OCI-LY7 (cell line): ENCODE data around the gene ZBED4. TPM values are rescaled to one million over a fixed set of nuclear protein-coding genes. Genes with fewer than 3 reads are reported as not detected.
"Not testable (repeated sequence)": the region's sequence is repeated elsewhere in the genome, so short reads cannot be mapped to it uniquely, and the experiment has no call there.

Experiments
- BruUV-seq: library from RNA; stranded (reverse); fragments of 400-500 nt; replicated peaks from 2 replicates; lab custom pipeline; 2021; lab: Mats Ljungman, UMichigan
- CTCF ChIA-PET: fragments of 300-600 bp; sonication (Branson Sonifier 250); formaldehyde crosslinking; loops from one replicate; lab custom pipeline; 2022; ENCODE audit warnings: antibody characterized with exemption; ENCODE audit not compliant: unreplicated experiment; lab: Charles Lee
- POLR2A ChIA-PET: fragments of 300-600 bp; sonication (Branson Sonifier 250); formaldehyde crosslinking; loops from one replicate; lab custom pipeline; 2022; ENCODE audit warnings: antibody characterized with exemption; lab: Charles Lee
- DNase-seq: peaks from one replicate; pipeline ENCODE4 v3.0.0-alpha.2; 2015; ENCODE audit warnings: low spot score
- H2AFZ ChIP-seq: fragments of 200-600 bp; sonication (generic), shearing (Covaris generic); 2 replicates; pipeline ENCODE4 v1.6.1; 2014; ENCODE audit warnings: mild to moderate bottlenecking, antibody characterized with exemption, low read length, moderate library complexity
- H3K27ac ChIP-seq: fragments of 200-600 bp; sonication (generic); 2 replicates; pipeline ENCODE4 v1.5.1; 2014; ENCODE audit warnings: mixed run types, low read depth, mild to moderate bottlenecking, moderate library complexity, low read length, inconsistent platforms; ENCODE audit not compliant: poor library complexity, severe bottlenecking
- H3K36me3 ChIP-seq: fragments of 200-600 bp; sonication (generic); 2 replicates; pipeline ENCODE4 v1.6.1; 2014; ENCODE audit warnings: mild to moderate bottlenecking, antibody characterized with exemption, low read length, moderate library complexity, mixed read lengths; ENCODE audit not compliant: insufficient read depth
- H3K4me1 ChIP-seq: fragments of 200-600 bp; sonication (generic); 2 replicates; pipeline ENCODE4 v1.5.1; 2014; ENCODE audit warnings: mild to moderate bottlenecking, low read length; ENCODE audit not compliant: insufficient read depth, poor library complexity, severe bottlenecking
- H3K4me2 ChIP-seq: fragments of 200-600 bp; sonication (generic); 2 replicates; pipeline ENCODE4 v1.6.1; 2014; ENCODE audit warnings: mild to moderate bottlenecking, low read length
- H3K4me3 ChIP-seq: fragments of 200-600 bp; sonication (generic); 2 replicates; pipeline ENCODE4 v1.5.1; 2014; ENCODE audit warnings: mild to moderate bottlenecking, low read depth, low read length; ENCODE audit not compliant: poor library complexity, severe bottlenecking
- H3K79me2 ChIP-seq: fragments of 200-600 bp; sonication (generic); 2 replicates; pipeline ENCODE4 v1.6.1; 2016; ENCODE audit warnings: low read depth, mild to moderate bottlenecking, low read length, moderate library complexity, mixed read lengths; ENCODE audit not compliant: insufficient read depth
- H3K9me2 ChIP-seq: fragments of 200-600 bp; sonication (generic); 2 replicates; pipeline ENCODE4 v1.6.1; 2016; ENCODE audit warnings: mild to moderate bottlenecking, low read length, mixed read lengths; ENCODE audit not compliant: insufficient read depth
- H3K9me3 ChIP-seq: fragments of 200-600 bp; sonication (generic); 2 replicates; pipeline ENCODE4 v1.6.1; 2014; ENCODE audit warnings: mild to moderate bottlenecking, mixed run types, low read length, mixed read lengths
- H4K20me1 ChIP-seq: fragments of 200-600 bp; sonication (generic); 2 replicates; pipeline ENCODE4 v1.6.1; 2014; ENCODE audit warnings: mild to moderate bottlenecking, antibody characterized with exemption, low read length, moderate library complexity, mixed read lengths; ENCODE audit not compliant: insufficient read depth
- EZH2phosphoT487 ChIP-seq: fragments of 200-600 bp; sonication (generic); IDR thresholded peaks from 2 replicates; pipeline ENCODE4 v1.6.1; 2018; ENCODE audit warnings: low read depth, borderline replicate concordance, mild to moderate bottlenecking, mixed run types, antibody characterized with exemption, low read length, moderate library complexity, mixed read lengths
- intact Hi-C: fragments of 100-400 bp; cut with micrococcal nuclease; formaldehyde crosslinking; loops from one replicate; pipeline ENCODE4 v1.10.0; 2022; ENCODE audit not compliant: unreplicated experiment
- total RNA-seq, 2 experiments: library from RNA; depleted of rRNA in 1 of 2; stranded (reverse); fragments of >200 nt in 1 of 2; shearing (Covaris generic) in 1 of 2; gene quantifications; 2 replicates each; pipeline ENCODE4 v1.2.3, GENCODE V29; 2014 to 2022
- TF ChIP-seq, protein P1 (sequence below): fragments of 200-600 bp; sonication (generic); conservative IDR thresholded peaks from 2 replicates; pipeline ENCODE4 v1.5.1; 2014; ENCODE audit warnings: mild to moderate bottlenecking, antibody characterized with exemption, low read length, moderate library complexity, mixed read lengths

Gene ZBED4
- total RNA-seq, 2 experiments from 2014 or later, result 30.4 to 31.6 TPM

DNA sequence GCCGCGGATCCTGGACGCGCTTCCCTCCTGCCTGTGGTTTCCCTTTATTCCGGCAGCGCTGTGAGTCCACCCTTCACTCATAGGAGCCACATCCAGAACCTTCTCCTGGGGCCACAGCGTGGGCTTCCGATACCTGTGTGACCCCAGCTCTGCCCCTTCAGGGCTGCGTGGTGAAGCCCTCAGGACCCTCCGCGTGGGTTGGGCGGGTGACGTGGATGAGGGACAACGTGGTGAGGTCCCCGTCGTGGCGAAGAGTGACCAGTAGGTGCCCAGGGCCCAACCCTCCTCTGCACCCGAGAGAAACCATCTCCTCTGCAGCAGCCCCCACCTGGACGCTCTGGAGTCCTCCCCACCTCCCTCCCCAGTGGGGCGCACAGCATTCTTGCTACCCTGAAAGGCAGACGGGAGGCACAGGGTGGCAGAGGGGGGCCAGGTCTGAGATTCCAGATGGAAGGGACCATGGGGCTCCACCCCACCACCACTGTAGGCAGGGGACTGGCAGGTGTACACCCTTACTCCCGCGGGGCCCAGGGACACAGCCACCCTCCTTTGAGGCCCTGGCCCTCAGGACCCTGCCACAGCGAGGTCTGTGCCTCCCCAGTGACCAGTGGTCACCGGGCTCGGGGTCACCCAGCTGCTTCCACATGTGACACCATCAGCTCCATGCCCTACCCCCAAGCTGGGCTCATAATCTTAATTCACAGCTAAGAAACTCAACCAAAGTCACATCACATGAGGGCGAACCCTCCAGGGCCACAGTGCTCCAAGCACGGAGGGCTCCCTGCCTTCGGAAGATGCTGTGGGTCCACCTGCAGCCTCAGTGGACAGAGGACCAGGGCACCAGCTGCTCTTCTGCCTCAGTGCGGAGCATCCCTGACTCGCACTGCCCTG, 3.4 kb upstream of the ZBED4 start:
- Histone ChIP-seq H3K27ac (no peak overlapping the region), H2AFZ (no peak overlapping the region), H3K9me3 (no peaks in the 10 kb centered on the region), H3K4me1 (peaks cover 16% of the 10 kb centered on the region), H3K9me2 (no peaks in the 10 kb centered on the region), H3K4me3 (no peak overlapping the region), H4K20me1 (peaks cover 8% of the 10 kb centered on the region; the same call in 1 of the 2 replicates), H3K36me3 (no peaks in the 10 kb centered on the region), H3K79me2 (peaks cover 11% of the 10 kb centered on the region), H3K4me2 (no peak overlapping the region)
- BruUV-seq, result no TSS peak
- TF ChIP-seq EZH2phosphoT487, result no peak
- TF ChIP-seq, protein P1, sequence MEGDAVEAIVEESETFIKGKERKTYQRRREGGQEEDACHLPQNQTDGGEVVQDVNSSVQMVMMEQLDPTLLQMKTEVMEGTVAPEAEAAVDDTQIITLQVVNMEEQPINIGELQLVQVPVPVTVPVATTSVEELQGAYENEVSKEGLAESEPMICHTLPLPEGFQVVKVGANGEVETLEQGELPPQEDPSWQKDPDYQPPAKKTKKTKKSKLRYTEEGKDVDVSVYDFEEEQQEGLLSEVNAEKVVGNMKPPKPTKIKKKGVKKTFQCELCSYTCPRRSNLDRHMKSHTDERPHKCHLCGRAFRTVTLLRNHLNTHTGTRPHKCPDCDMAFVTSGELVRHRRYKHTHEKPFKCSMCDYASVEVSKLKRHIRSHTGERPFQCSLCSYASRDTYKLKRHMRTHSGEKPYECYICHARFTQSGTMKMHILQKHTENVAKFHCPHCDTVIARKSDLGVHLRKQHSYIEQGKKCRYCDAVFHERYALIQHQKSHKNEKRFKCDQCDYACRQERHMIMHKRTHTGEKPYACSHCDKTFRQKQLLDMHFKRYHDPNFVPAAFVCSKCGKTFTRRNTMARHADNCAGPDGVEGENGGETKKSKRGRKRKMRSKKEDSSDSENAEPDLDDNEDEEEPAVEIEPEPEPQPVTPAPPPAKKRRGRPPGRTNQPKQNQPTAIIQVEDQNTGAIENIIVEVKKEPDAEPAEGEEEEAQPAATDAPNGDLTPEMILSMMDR, result no peak
- ChIA-PET CTCF (no interaction called here), POLR2A (no interaction called here)
- intact Hi-C loops, result no loop called here
- no peak for DNase-seq

DNA sequence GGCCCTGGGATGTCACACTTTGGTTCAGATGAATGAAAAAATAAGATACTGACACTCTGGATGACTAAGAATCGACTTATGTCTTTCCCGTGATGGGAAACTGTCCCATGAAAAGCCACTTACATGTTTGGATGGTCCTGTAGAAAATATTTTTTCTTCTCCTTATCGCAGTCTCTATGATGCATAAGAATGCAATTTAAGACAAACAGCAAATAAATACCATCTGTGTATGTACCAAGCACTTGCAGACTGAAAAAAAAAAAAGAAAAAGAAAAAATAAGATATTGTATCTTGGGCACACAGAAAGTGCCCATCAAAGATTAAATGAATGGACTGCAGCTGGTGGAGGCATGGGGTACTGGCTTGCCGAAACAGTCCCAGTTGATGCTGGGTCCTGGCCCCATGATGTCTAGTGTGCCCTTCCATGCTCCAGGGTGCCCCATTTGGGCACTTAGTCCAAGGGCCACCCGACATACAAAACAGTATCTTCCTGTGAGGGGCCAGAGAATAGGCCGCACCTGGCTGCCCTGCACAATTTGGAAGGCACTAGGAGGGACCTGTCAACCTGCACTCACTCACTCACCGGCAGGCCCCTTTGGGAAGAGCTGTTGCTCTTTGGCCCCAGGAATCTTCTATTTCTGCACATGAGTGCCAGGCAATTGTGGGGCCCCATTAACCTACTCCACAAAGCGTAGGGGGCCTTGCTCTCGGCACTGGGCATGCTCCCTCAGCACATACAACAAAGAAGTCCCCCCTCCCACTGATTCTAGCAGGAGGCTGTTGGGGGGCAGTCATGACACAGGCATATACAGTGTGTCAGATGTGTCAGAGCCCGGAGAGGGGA, 2.5 kb upstream of the ZBED4 start:
- no peak for TF ChIP-seq EZH2phosphoT487
- TF ChIP-seq, protein P1, result no peak
- Histone ChIP-seq H3K4me1 (peaks cover 25% of the 10 kb centered on the region), H3K9me3 (no peaks in the 10 kb centered on the region), H3K36me3 (peaks cover 4% of the 10 kb centered on the region; the same call in 1 of the 2 replicates), H3K9me2 (no peaks in the 10 kb centered on the region), H3K4me3 (no peak overlapping the region), H3K4me2 (no peak overlapping the region), H3K27ac (no peak overlapping the region), H4K20me1 (peaks cover 17% of the 10 kb centered on the region), H2AFZ (no peak overlapping the region), H3K79me2 (peaks cover 20% of the 10 kb centered on the region)
- DNase-seq, result no peak
- intact Hi-C loops, result no loop called here
- ChIA-PET POLR2A (no interaction called here), CTCF (no interaction called here)
- BruUV-seq, result no TSS peak

DNA sequence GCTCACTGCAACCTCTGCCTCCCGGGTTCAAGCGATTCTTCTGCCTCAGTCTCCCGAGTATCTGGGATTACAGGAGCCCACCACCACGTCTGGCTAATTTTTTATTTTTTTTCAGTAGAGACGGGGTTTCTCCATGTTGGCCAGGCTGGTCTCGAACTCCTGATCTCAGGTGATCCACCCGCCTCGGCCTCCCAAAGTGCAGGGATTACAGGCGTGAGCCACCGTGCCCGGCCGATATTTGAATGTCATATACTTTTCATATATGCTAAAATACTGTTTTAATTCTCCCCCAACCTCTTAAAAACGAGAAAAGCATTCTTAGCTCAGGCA, 1.1 kb upstream of the ZBED4 start:
- DNase-seq, H3K9me3 ChIP-seq, POLR2A ChIA-PET, H3K9me2 ChIP-seq, BruUV-seq, CTCF ChIA-PET: not testable (repeated sequence)
- peak overlapping the region; percentile 79 for H3K4me3 ChIP-seq
- peak overlapping the region; percentile 76 for H3K4me2 ChIP-seq
- H3K27ac ChIP-seq, result peak overlapping the region; percentile 84
- peaks cover 25% of the 10 kb centered on the region for H3K4me1 ChIP-seq
- H4K20me1 ChIP-seq, result peaks cover 21% of the 10 kb centered on the region
- intact Hi-C loops, result loop anchor here (2.0 kb wide), 2 partner anchors 26 to 66 kb away; partner anchors contain the start of genes ALG12, BRD1 and CRELD2
- peaks cover 23% of the 10 kb centered on the region for H3K79me2 ChIP-seq
- H3K36me3 ChIP-seq, result peaks cover 10% of the 10 kb centered on the region; the same call in 1 of the 2 replicates
- H2AFZ ChIP-seq, result peak overlapping the region; percentile 71; the same call in 1 of the 2 replicates
